Esophagus squamous epithelium (tissue), 4 donors: ENCODE data around the gene RBM14.

Experiments
- POLR2A ChIP-seq, 4 donors: fragments of 450-650 bp; IDR thresholded peaks; one replicate each; pipeline ENCODE4 v1.6.1; 2017; ENCODE audit warnings: antibody characterized with exemption in 4 of 4, mild to moderate bottlenecking in 4 of 4, moderate library complexity in 3 of 4
- TF ChIP-seq, protein P1 (sequence below), 6 experiments: fragments of 450-650 bp in 4 of 6; fragments of 200-600 bp in 2 of 6; sonication (generic) in 2 of 6; IDR thresholded peaks; one replicate each; pipeline ENCODE4 v1.5.1; 2016 to 2019; ENCODE audit warnings: antibody characterized with exemption in 6 of 6, mild to moderate bottlenecking in 4 of 6, moderate library complexity in 4 of 6

DNA sequence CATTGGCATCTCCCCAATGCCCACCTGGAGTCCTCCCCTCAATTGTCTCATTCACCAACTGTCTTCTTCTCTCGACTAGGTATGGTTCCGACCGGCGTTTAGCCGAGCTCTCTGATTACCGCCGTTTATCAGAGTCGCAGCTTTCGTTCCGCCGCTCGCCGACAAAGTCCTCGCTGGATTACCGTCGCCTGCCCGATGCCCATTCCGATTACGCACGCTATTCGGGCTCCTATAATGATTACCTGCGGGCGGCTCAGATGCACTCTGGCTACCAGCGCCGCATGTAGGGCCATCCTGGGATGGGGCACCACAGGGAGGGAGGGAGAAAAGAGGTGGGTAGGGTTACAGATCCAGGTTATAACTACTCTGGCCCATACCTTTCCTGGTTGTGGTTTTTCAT, 10.0 kb downstream of the RBM14 start:
- TF ChIP-seq, protein P1, sequence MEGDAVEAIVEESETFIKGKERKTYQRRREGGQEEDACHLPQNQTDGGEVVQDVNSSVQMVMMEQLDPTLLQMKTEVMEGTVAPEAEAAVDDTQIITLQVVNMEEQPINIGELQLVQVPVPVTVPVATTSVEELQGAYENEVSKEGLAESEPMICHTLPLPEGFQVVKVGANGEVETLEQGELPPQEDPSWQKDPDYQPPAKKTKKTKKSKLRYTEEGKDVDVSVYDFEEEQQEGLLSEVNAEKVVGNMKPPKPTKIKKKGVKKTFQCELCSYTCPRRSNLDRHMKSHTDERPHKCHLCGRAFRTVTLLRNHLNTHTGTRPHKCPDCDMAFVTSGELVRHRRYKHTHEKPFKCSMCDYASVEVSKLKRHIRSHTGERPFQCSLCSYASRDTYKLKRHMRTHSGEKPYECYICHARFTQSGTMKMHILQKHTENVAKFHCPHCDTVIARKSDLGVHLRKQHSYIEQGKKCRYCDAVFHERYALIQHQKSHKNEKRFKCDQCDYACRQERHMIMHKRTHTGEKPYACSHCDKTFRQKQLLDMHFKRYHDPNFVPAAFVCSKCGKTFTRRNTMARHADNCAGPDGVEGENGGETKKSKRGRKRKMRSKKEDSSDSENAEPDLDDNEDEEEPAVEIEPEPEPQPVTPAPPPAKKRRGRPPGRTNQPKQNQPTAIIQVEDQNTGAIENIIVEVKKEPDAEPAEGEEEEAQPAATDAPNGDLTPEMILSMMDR (IDR thresholded peaks at IDR 0.05), result no peak
- no peak for TF ChIP-seq POLR2A (IDR thresholded peaks at IDR 0.05)
